Stomach (tissue), 9 donors: ENCODE data around the gene AMER1. TPM values are rescaled to one million over a fixed set of nuclear protein-coding genes. Genes with fewer than 3 reads are reported as not detected.

Source experiments
- DNase-seq, 2 donors: peaks; one replicate each; pipeline versions ENCODE4 v3.0.0 to v3.0.0-alpha.2; 2013 to 2019
- H3K27ac ChIP-seq, 5 donors: fragments of 200-600 bp in 4 of 5; sonication (generic) in 4 of 5; one replicate each; pipeline ENCODE4 v1.5.1; 2013 to 2019; ENCODE audit warnings: mild to moderate bottlenecking in 1 of 5, moderate library complexity in 1 of 5
- H3K27me3 ChIP-seq, 3 donors: fragments of 200-600 bp; sonication (generic); one replicate each; pipeline ENCODE4 v1.5.1; 2017 to 2019; ENCODE audit warnings: mixed run types in 1 of 3
- H3K36me3 ChIP-seq, 4 donors: fragments of 200-600 bp; sonication (generic); 1 replicate in 3 of 4; 2 replicates in 1 of 4; pipeline ENCODE4 v1.5.1; 2016 to 2019
- H3K4me1 ChIP-seq, 4 donors: fragments of 200-600 bp; sonication (generic); one replicate each; pipeline ENCODE4 v1.5.1; 2016 to 2019
- H3K4me3 ChIP-seq, 4 donors: fragments of 200-600 bp; sonication (generic) in 3 of 4; one replicate each; pipeline ENCODE4 v1.5.1; 2016 to 2019; ENCODE audit warnings: mild to moderate bottlenecking in 1 of 4
- H3K9me3 ChIP-seq, 4 donors: fragments of 200-600 bp; sonication (generic); one replicate each; pipeline ENCODE4 v1.5.1; 2016 to 2019
- CTCF ChIP-seq, 7 experiments: fragments of 450-650 bp in 4 of 7; fragments of 200-600 bp in 3 of 7; sonication (generic) in 3 of 7; IDR thresholded peaks; one replicate each; pipeline ENCODE4 v1.5.1; 2016 to 2019; ENCODE audit warnings: antibody characterized with exemption in 7 of 7, control low read depth in 2 of 7, mild to moderate bottlenecking in 1 of 7
- EP300 ChIP-seq: sonication (generic); formaldehyde crosslinking; IDR thresholded peaks from one replicate; pipeline ENCODE4 v1.6.1; 2017; ENCODE audit warnings: antibody characterized with exemption
- POLR2A ChIP-seq, 4 donors: fragments of 450-650 bp; IDR thresholded peaks; one replicate each; pipeline ENCODE4 v1.6.1; 2016; ENCODE audit warnings: antibody characterized with exemption in 4 of 4, control low read depth in 2 of 4, mild to moderate bottlenecking in 1 of 4, moderate library complexity in 1 of 4
- POLR2AphosphoS5 ChIP-seq, 3 donors: sonication (generic); formaldehyde crosslinking; IDR thresholded peaks; one replicate each; pipeline ENCODE4 v1.6.1; 2016; ENCODE audit warnings: antibody characterized with exemption in 3 of 3
- WGBS, 5 donors: extraction: QIAGEN DNeasy Blood & Tissue Kit in 3 of 5; methylation state at CpG; one replicate each; pipeline versions ENCODE4 v1.1.5 to v1.1.7; 2013 to 2018; 5-methylcytosine and 5-hydroxymethylcytosine counted together
- intact Hi-C: fragments of 100-400 bp; cut with DNase I; formaldehyde crosslinking; loops from one replicate; pipeline ENCODE4 v1.15.1; 2023; ENCODE audit warnings: low total_unique reads
- polyA plus RNA-seq, 3 donors: library from polyadenylated mRNA; stranded (reverse); fragments of 200-250 nt; gene quantifications; one replicate each; pipeline ENCODE4 v1.2.3, GENCODE V29; 2013
- small RNA-seq, 4 donors: library from RNA; depleted of rRNA; stranded (forward); fragments of <200 nt; gene quantifications; one replicate each; pipeline ENCODE3, GENCODE V24; 2016
- total RNA-seq, 5 donors: library from RNA; depleted of rRNA; stranded (reverse); fragments of >200 nt; gene quantifications; one replicate each; pipeline versions ENCODE4 v1.1.0 to v1.2.3, GENCODE V29; 2014 to 2016
- donor health status: healthy with polysubstance abuse.
- donor health status: Bipolar disorder and iron deficiency.
- donor health status: healthy.

Gene AMER1
- total and polyA plus RNA-seq, 8 donors = 0.90 to 6.7 (median 2.0) TPM

DNA sequence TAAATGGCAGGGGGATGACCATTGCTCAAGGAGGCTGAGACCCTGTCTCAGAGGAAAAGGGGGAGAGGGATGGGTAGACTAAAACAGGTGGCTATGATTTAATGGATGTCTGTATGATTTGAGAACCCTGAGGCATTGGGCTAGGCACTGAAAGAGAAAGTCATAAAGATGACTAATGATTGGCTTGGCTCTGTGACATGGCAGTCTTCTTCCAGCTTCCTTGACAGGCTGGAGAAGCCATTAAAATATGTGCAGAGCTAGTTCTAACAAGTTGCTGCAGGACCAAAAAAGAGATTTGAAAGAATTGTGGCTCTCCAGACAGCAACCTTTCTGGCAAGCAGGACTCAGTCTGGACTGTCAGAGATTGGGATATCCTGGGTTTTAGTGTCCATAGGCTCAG is 53.6 kb downstream of the AMER1 start:
- no peak for DNase-seq
- H3K9me3 ChIP-seq = peaks cover 0 to 15% (median 5%) of the 10 kb centered on the region in 4 donors
- no peaks in the 10 kb centered on the region for H3K27me3 ChIP-seq
- H3K36me3 ChIP-seq = no peaks in the 10 kb centered on the region
- no peaks in the 10 kb centered on the region for H3K4me1 ChIP-seq
- no peak overlapping the region for H3K27ac ChIP-seq
- no peak overlapping the region for H3K4me3 ChIP-seq
- TF ChIP-seq CTCF (IDR thresholded peaks at IDR 0.05) (no peak), POLR2AphosphoS5 (IDR thresholded peaks at IDR 0.05) (no peak), EP300 (no peak), POLR2A (IDR thresholded peaks at IDR 0.05) (no peak)
- intact Hi-C loops = no loop called here

GRCh38 chrX:64150775-64151174 is 54.7 kb downstream of the AMER1 start:
- intact Hi-C loops = no loop called here
- no peak overlapping the region for H3K4me3 ChIP-seq
- no peak overlapping the region for H3K27ac ChIP-seq
- no peak for TF ChIP-seq EP300
- TF ChIP-seq POLR2AphosphoS5 (IDR thresholded peaks at IDR 0.05) = no peak
- TF ChIP-seq POLR2A (IDR thresholded peaks at IDR 0.05) = no peak
- TF ChIP-seq CTCF (IDR thresholded peaks at IDR 0.05) = no peak
- DNase-seq = no peak
- WGBS, 5 donors = 43 to 79% (median 72%) methylated on average over 2 of the region's 2 CpGs
- H3K27me3 ChIP-seq = no peaks in the 10 kb centered on the region
- peaks cover 0 to 7% (median 0%) of the 10 kb centered on the region in 4 donors for H3K9me3 ChIP-seq
- no peaks in the 10 kb centered on the region for H3K4me1 ChIP-seq
- no peaks in the 10 kb centered on the region for H3K36me3 ChIP-seq

Small RNAs within 50 kb of the gene (small RNA-seq; reads per million reads assigned to genes)
- 0 reads per million in 4 donors for gene RN7SL799P

Other genes starting within 250 kb of the AMER1 start
- not detected for gene ASB12, start 24.9 kb upstream of the AMER1 start, total RNA-seq
- under 1 TPM in 1 of 3 donors, not detected in 2; 0.20 TPM for gene ASB12, start 24.9 kb upstream of the AMER1 start, polyA plus RNA-seq
- 10 to 100 TPM in 1 of 5 donors, 1 to 10 TPM in 3, not detected in 1; 1.2 to 22.0 (median 4.6) TPM for gene MTMR8, start 189.7 kb upstream of the AMER1 start, total RNA-seq
- 1 to 10 TPM in 1 of 3 donors, under 1 TPM in 1, not detected in 1; 0.98 to 1.4 TPM for gene MTMR8, start 189.7 kb upstream of the AMER1 start, polyA plus RNA-seq